H1 (cell line): Measurements from ENCODE around the gene USPL1. TPM values are rescaled to one million over a fixed set of nuclear protein-coding genes. Genes with fewer than 3 reads are reported as not detected.

Experiments used
- CBX8 ChIP-seq: fragments of 300-800, 300-1000 bp; sonication (generic); IDR thresholded peaks from 2 replicates; pipeline ENCODE4 v1.7.1; 2016; ENCODE audit warnings: low read depth, low read length, borderline replicate concordance
- EGR1 ChIP-seq: IDR thresholded peaks from 2 replicates; pipeline ENCODE4 v1.6.1; 2011; ENCODE audit warnings: low read depth, low read length, borderline replicate concordance
- JUND ChIP-seq: IDR thresholded peaks from 2 replicates; pipeline ENCODE4 v1.6.1; 2011; ENCODE audit warnings: mild to moderate bottlenecking, improper control_type of control experiment, low read length
- POU5F1 ChIP-seq: IDR thresholded peaks from 2 replicates; pipeline ENCODE4 v1.6.1; 2011; ENCODE audit warnings: low read depth, mild to moderate bottlenecking, low read length, moderate library complexity
- RBBP5 ChIP-seq: IDR thresholded peaks from 2 replicates; pipeline ENCODE4 v1.7.1; 2012; ENCODE audit warnings: low read depth, mild to moderate bottlenecking, inconsistent platforms, low read length, moderate library complexity, borderline replicate concordance
- SUZ12 ChIP-seq: fragments of 200-600 bp; sonication (generic); IDR thresholded peaks from 2 replicates; pipeline ENCODE4 v1.6.1; 2012; ENCODE audit warnings: mild to moderate bottlenecking, inconsistent platforms, low read length, moderate library complexity, mixed read lengths
- TCF12 ChIP-seq: IDR thresholded peaks from 2 replicates; pipeline ENCODE4 v1.6.1; 2011; ENCODE audit warnings: low read depth, mild to moderate bottlenecking, low read length
- ZNF274 ChIP-seq: IDR thresholded peaks from 2 replicates; pipeline ENCODE4 v1.7.0; 2012; ENCODE audit warnings: low read length, borderline replicate concordance; ENCODE audit errors: extremely low read depth
- polyA plus RNA-seq, 7 experiments: library from polyadenylated mRNA; depleted of rRNA in 3 of 7; stranded (reverse) in 5 of 7; unstranded in 2 of 7; fragments of >200 nt in 5 of 7; fragments of 200-250 nt in 2 of 7; gene quantifications; 1 replicate in 5 of 7; 2 replicates in 1 of 7; 4 replicates in 1 of 7; pipeline versions ENCODE4 v1.2.1 to v1.2.3, GENCODE V29; 2011 to 2013; ENCODE audit warnings: missing spikeins in 2 of 7, mixed read lengths in 2 of 7
- total RNA-seq: library from RNA; stranded (reverse); fragmentation: NEBNext Ultra II Directional; extraction: Animal tissue kit (Norgen Biotek cat#: 25700); gene quantifications from 2 replicates; pipeline ENCODE4 v1.2.1, GENCODE V29; 2021

The USPL1 gene
- total and polyA plus RNA-seq, 2 of the 8 experiments (the other 6 are each of a cell fraction or from before 2014, with no cell fraction given) = 6.3 to 17.1 TPM

DNA sequence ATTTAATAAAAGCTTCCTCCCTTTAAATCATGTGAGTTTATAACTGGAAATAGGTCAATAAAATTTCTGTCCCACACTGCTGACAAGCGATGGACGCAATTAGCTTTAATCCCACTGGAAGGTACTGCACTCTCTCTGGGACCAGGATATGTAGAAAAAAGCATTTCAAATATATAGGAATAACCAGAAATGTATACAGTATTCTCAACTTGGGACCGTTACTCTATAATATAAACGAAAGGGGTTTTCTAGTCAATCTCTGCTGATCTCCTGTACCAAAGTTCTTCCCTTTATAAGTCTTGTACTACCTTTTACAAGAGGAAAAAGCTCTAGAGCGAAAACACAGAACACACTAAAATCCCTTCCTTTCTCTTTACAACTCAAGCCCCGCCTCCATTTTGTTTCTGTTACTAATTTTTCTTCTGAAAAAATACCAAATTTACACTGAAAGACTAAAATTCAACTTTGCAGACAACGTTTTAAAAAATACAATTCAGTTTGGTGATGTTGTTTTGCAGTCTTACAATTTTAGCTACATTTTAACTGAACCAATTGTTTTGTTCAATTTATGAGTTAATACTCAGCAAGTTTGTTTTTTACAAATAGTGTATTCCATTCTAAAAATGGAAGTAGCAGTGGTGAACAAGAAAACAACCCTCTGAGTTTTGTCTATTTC lies 1.7 kb upstream of the USPL1 start (continued):
- no peak for TF ChIP-seq SUZ12
- no peak for TF ChIP-seq RBBP5
- TF ChIP-seq JUND = no peak
- no peak for TF ChIP-seq ZNF274
- TF ChIP-seq CBX8 = no peak
- TF ChIP-seq POU5F1 = no peak
- TF ChIP-seq EGR1 = no peak
- no peak for TF ChIP-seq TCF12
- TF ChIP-seq, all 59 proteins: peak for 0
